Raji (cell line): Measurements from ENCODE around the gene TRIM72.

Experiments
- POLR2A ChIP-seq: IDR thresholded peaks from 2 replicates; pipeline ENCODE4 v1.6.1; 2011; ENCODE audit warnings: low read depth, low read length, control low read depth; ENCODE audit not compliant: insufficient read depth

TRIM72 gene

GRCh38 chr16:31223044-31223443, 9.1 kb downstream of the TRIM72 start:
- no peak for TF ChIP-seq POLR2A

GRCh38 chr16:31224092-31224955, 10.4 kb downstream of the TRIM72 start:
- no peak for TF ChIP-seq POLR2A

GRCh38 chr16:31225193-31225592, 11.3 kb downstream of the TRIM72 start:
- TF ChIP-seq POLR2A = no peak

GRCh38 chr16:31228206-31228605, 14.3 kb downstream of the TRIM72 start:
- TF ChIP-seq POLR2A = no peak

GRCh38 chr16:31229501-31229900, 15.6 kb downstream of the TRIM72 start:
- no peak for TF ChIP-seq POLR2A

GRCh38 chr16:31238041-31238440, 24.1 kb downstream of the TRIM72 start:
- TF ChIP-seq POLR2A = no peak

GRCh38 chr16:31242206-31242605, 28.3 kb downstream of the TRIM72 start:
- TF ChIP-seq POLR2A = no peak

- TF ChIP-seq POLR2A = no peak
Observed at GRCh38 chr16:31243734-31244670, 30.1 kb downstream of the TRIM72 start.

GRCh38 chr16:31246296-31246695, 32.4 kb downstream of the TRIM72 start:
- no peak for TF ChIP-seq POLR2A

GRCh38 chr16:31248344-31248743, 34.4 kb downstream of the TRIM72 start:
- TF ChIP-seq POLR2A = no peak

- no peak for TF ChIP-seq POLR2A
Observed at GRCh38 chr16:31250782-31251384, 37.0 kb downstream of the TRIM72 start.

- TF ChIP-seq POLR2A = no peak
Observed at GRCh38 chr16:31251435-31251834, 37.5 kb downstream of the TRIM72 start.

GRCh38 chr16:31253642-31254045, 39.7 kb downstream of the TRIM72 start:
- TF ChIP-seq POLR2A = no peak

- TF ChIP-seq POLR2A = no peak
Observed at GRCh38 chr16:31256466-31256865, 42.5 kb downstream of the TRIM72 start.

GRCh38 chr16:31258366-31258765, 44.4 kb downstream of the TRIM72 start:
- no peak for TF ChIP-seq POLR2A

- TF ChIP-seq POLR2A = no peak
Observed at GRCh38 chr16:31260136-31260931, 46.4 kb downstream of the TRIM72 start.
